Measurements from ENCODE around the gene PPAT. TPM values are rescaled to one million over a fixed set of nuclear protein-coding genes. Genes with fewer than 3 reads are reported as not detected.

The PPAT gene
- polyA plus RNA-seq, 3 donors: 0.83 to 1.5 (median 1.4) TPM

GRCh38 chr4:56348576-56348975 is 86.8 kb downstream of the PPAT start:
- WGBS (ENCODE audit: insufficient coverage): 83% methylated on average over 1 of the region's 3 CpGs
- Histone ChIP-seq H3K4me3 (replicated peaks in 1 of 3; ENCODE audit: low read depth in 2 of 3, low read length in 3 of 3) (no peak overlapping the region), H3K4me2 (replicated peaks; ENCODE audit: extremely low read depth, low read length, poor library complexity, severe bottlenecking) (no peak overlapping the region), H3K27me3 (ENCODE audit: control insufficient read depth in 2 of 2, insufficient read depth in 2 of 2, low read length in 2 of 2) (no peaks in the 10 kb centered on the region), H3K9ac (ENCODE audit: insufficient read depth, low read length, poor library complexity, severe bottlenecking) (no peak overlapping the region), H3K27ac (ENCODE audit: low read depth in 1 of 2, low read length in 2 of 2) (no peak overlapping the region), H2AFZ (ENCODE audit: insufficient read depth, low read depth, low read length, poor library complexity, severe bottlenecking) (no peak overlapping the region), H3K36me3 (replicated peaks in 1 of 2; ENCODE audit: control insufficient read depth in 1 of 2, insufficient read depth in 2 of 2, low read length in 2 of 2) (peaks cover 21 to 63% of the 10 kb centered on the region in 2 donors), H3K79me2 (ENCODE audit: insufficient read depth, low read length) (no peaks in the 10 kb centered on the region), H4K20me1 (ENCODE audit: insufficient read depth, low read length) (no peaks in the 10 kb centered on the region), H3K9me3 (replicated peaks in 1 of 2; ENCODE audit: control insufficient read depth in 1 of 2, insufficient read depth in 1 of 2, low read length in 2 of 2) (no peaks in the 10 kb centered on the region), H3K4me1 (ENCODE audit: control insufficient read depth in 1 of 2, insufficient read depth in 2 of 2, low read length in 2 of 2) (no peaks in the 10 kb centered on the region)
- no peak for DNase-seq
- Mint-ChIP-seq H3K4me1 (no peaks in the 10 kb centered on the region), H3K27ac (no peak overlapping the region), H3K36me3 (peaks cover 40 to 42% of the 10 kb centered on the region in 2 donors), H3K27me3 (ENCODE audit: low read depth in 3 of 3) (no peaks in the 10 kb centered on the region), H3K9me3 (no peaks in the 10 kb centered on the region), H3K4me3 (no peak overlapping the region)
- TF ChIP-seq, protein P1, sequence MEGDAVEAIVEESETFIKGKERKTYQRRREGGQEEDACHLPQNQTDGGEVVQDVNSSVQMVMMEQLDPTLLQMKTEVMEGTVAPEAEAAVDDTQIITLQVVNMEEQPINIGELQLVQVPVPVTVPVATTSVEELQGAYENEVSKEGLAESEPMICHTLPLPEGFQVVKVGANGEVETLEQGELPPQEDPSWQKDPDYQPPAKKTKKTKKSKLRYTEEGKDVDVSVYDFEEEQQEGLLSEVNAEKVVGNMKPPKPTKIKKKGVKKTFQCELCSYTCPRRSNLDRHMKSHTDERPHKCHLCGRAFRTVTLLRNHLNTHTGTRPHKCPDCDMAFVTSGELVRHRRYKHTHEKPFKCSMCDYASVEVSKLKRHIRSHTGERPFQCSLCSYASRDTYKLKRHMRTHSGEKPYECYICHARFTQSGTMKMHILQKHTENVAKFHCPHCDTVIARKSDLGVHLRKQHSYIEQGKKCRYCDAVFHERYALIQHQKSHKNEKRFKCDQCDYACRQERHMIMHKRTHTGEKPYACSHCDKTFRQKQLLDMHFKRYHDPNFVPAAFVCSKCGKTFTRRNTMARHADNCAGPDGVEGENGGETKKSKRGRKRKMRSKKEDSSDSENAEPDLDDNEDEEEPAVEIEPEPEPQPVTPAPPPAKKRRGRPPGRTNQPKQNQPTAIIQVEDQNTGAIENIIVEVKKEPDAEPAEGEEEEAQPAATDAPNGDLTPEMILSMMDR (IDR thresholded peaks at IDR 0.05): no peak
- intact Hi-C loops (cut with micrococcal nuclease): no loop called here

GRCh38 chr4:56345458-56345857 is 90.0 kb downstream of the PPAT start:
- intact Hi-C loops (cut with micrococcal nuclease): no loop called here
- no CpG with 5 or more reads among the region's 4 CpGs for WGBS (ENCODE audit: insufficient coverage)

More at GRCh38 chr4:56345458-56345857, 90.0 kb downstream of the PPAT start:
- Mint-ChIP-seq H3K4me3 (no peak overlapping the region), H3K27me3 (ENCODE audit: low read depth in 3 of 3) (no peaks in the 10 kb centered on the region), H3K4me1 (no peaks in the 10 kb centered on the region), H3K36me3 (peaks cover 39% of the 10 kb centered on the region in 2 donors), H3K9me3 (peaks cover 0 to under 1% (median 0%) of the 10 kb centered on the region in 7 donors), H3K27ac (no peak overlapping the region)
- no peak overlapping the region for H3K27ac ChIP-seq (ENCODE audit: low read depth in 1 of 2, low read length in 2 of 2)
- no peaks in the 10 kb centered on the region for H3K9me3 ChIP-seq (replicated peaks in 1 of 2; ENCODE audit: control insufficient read depth in 1 of 2, insufficient read depth in 1 of 2, low read length in 2 of 2)
- H4K20me1 ChIP-seq (ENCODE audit: insufficient read depth, low read length): no peaks in the 10 kb centered on the region
- no peaks in the 10 kb centered on the region for H3K27me3 ChIP-seq (ENCODE audit: control insufficient read depth in 2 of 2, insufficient read depth in 2 of 2, low read length in 2 of 2)
- TF ChIP-seq, protein P1 (IDR thresholded peaks at IDR 0.05): no peak
- no peak overlapping the region for H3K4me3 ChIP-seq (replicated peaks in 1 of 3; ENCODE audit: low read depth in 2 of 3, low read length in 3 of 3)
- H3K9ac ChIP-seq (ENCODE audit: insufficient read depth, low read length, poor library complexity, severe bottlenecking): no peak overlapping the region
- H3K79me2 ChIP-seq (ENCODE audit: insufficient read depth, low read length): no peaks in the 10 kb centered on the region
- no peak for DNase-seq
- H2AFZ ChIP-seq (ENCODE audit: insufficient read depth, low read depth, low read length, poor library complexity, severe bottlenecking): no peak overlapping the region
- H3K4me2 ChIP-seq (replicated peaks; ENCODE audit: extremely low read depth, low read length, poor library complexity, severe bottlenecking): no peak overlapping the region
- peaks cover 21 to 40% of the 10 kb centered on the region in 2 donors for H3K36me3 ChIP-seq (replicated peaks in 1 of 2; ENCODE audit: control insufficient read depth in 1 of 2, insufficient read depth in 2 of 2, low read length in 2 of 2)
- no peaks in the 10 kb centered on the region for H3K4me1 ChIP-seq (ENCODE audit: control insufficient read depth in 1 of 2, insufficient read depth in 2 of 2, low read length in 2 of 2)

Other genes starting within 250 kb of the PPAT start
- gene AASDH, start 48.1 kb downstream of the PPAT start, polyA plus RNA-seq: 1 to 10 TPM; 5.9 to 6.9 (median 6.2) TPM
- 10 to 100 TPM in 1 of 3 donors, 1 to 10 TPM in 2; 4.9 to 10.3 (median 8.7) TPM for gene PAICS, start 645 bp upstream of the PPAT start, polyA plus RNA-seq
- gene SRP72, start 32.0 kb upstream of the PPAT start, polyA plus RNA-seq: 100 to 1,000 TPM in 2 of 3 donors, 10 to 100 TPM in 1; 54.4 to 140 (median 103) TPM
- gene ARL9, start 70.2 kb upstream of the PPAT start, polyA plus RNA-seq: not detected
- 1 to 10 TPM in 1 of 3 donors, under 1 TPM in 2; 0.39 to 1.3 (median 0.52) TPM for gene HOPX, start 245.7 kb upstream of the PPAT start, polyA plus RNA-seq

Measured in CD14-positive monocyte (primary cell).